Activated CD8-positive, alpha-beta memory T cell treated with anti-CD3 and anti-CD28 coated beads, Interleukin-2, amount 50 U/mL, for 1 hour (primary cell): Measurements from ENCODE around the gene NRXN3.

Experiments used
- DNase-seq: peaks from one replicate; pipeline ENCODE4 v3.0.0-alpha.2; 2020; ENCODE audit errors: extremely low read depth

NRXN3 gene

DNA sequence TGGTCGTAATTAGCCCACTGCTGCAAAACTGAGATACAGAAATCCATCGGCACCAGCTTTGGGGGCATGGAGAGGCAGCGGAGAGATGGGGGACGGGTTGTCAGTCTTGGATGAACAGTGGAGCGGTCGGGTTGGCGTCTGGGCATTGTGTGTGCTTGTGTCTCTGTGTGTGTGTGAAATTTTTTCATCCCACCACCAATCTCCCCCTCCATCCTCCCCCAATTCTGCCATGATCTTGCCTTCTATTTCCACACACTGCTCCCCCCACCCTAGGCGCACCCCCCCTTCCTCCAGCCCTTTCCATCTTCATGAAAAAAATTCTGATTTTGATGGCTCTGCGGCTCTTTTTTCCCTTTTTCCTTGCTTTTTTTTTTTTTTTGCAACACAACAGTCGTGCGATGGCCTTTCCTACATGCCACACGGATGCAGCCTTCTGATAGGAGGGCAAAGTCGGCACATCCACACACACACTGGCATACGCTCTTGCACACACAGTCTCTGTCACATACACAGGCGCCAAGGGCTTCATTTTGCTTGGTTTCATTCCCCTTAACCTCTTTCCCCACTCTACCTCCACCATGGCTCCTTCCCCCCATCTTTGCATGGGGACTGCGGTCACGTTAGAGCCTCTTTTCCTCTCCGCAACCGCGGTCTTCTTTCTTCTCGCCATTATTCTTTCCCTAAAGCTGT is 3.3 kb downstream of the NRXN3 start:
- DNase-seq = no peak

GRCh38 chr14:78175412-78175811 is 5.2 kb downstream of the NRXN3 start:
- DNase-seq = no peak

- no peak for DNase-seq
These were observed 7.9 kb downstream of the NRXN3 start for GRCh38 chr14:78178071-78178470.

DNA sequence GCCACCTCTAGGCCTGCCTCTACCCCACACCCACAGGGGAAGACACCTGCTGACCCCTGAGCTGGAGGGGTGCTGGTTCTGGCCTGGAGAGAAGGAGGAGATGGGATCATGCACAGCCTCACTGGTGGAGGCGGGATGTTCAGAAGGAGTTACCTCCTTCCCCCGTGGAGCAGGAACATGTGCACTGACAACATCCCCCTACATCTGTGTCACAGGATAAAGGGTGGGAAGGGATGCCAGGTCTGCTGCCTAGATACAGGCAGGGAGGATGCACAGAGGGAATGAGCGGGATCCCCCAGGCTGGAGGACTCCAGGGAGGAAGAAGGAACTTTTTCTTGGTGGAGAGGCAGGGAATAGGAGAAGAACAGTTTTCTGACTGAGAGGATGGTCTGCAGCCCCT is 8.8 kb downstream of the NRXN3 start:
- DNase-seq = no peak

DNA sequence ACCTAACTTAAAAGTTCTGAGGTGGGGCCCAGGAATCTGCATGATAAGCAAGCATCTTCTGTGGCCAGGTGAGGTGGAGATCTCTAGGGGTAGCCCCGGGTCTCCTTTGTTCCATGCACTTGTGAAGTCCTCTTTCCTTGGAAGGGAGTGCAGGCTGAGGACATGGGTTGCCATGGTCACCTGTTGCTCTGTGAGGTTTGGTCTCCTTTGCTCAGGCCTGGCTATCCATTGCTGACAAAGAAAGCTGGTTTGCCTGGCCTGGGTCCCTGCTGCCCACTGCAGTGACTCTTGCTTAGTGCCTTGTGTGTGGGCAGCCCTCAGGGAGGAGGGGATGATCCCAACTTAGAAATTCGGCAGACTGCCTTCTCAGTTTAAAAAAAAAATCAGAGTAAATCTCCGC is 11.1 kb downstream of the NRXN3 start:
- DNase-seq = no peak

DNA sequence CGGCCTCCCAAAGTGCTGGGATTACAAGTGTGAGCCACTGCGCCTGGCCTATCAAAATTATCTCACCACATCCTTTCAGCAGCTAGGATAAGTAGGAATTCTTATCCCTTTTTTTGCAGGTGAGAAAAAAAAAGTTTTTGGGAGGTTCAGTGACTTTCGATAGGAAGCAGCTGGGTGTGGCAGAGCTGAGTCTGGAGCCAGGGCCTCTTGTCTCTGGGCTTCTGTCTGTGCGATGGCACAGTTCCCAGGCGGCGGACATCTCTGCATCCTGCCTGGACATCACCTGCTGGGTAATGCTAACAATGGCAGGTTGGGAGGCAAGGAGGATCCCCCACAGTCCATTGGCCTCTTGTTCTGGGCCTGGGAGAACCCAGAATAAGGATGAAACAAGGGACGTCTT is 12.5 kb downstream of the NRXN3 start:
- DNase-seq = no peak

DNA sequence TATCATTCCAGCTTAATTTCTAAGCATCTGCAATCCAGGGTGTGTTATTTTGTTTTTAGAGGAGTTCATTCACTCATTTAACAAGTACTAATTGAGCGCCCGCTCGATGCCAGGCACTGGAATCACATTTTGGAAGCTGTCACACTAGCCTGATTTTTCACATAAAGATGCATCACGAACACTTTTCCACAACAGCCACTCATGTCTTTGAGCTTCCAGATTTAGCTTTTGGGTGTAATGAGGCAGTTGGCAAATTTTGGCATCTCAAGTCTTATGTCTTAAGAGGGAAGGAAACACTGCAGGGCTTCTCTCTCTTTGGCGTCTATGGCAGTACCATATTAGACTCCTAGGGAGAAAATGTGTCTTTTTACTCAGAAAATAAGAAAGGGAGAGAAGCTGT is 14.0 kb downstream of the NRXN3 start:
- no peak for DNase-seq

- no peak for DNase-seq
These were observed 16.1 kb downstream of the NRXN3 start for GRCh38 chr14:78186277-78186676.

GRCh38 chr14:78188882-78189281 is 18.7 kb downstream of the NRXN3 start:
- DNase-seq = no peak

GRCh38 chr14:78195431-78195830 is 25.3 kb downstream of the NRXN3 start:
- DNase-seq = no peak

GRCh38 chr14:78196323-78196722 is 26.1 kb downstream of the NRXN3 start:
- no peak for DNase-seq

DNA sequence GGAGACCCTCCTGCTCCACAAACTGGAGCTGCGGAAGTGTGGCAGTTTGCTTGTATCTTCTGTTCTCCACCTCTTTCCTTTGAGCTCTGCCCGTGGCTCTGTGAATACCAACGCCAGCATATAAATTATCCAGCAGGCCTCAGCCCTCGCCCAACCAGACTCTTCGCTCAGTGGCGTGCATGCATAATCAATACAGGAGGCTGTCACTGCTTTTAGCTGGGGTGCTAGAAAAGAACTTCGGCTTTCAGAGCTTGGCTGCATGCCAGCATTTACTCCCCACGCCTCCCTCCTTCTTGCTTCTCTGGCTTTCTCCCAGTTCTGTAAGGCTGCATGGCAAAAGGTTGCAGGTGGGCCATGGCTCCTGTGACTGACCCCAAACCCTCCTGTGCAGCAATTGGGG is 26.9 kb downstream of the NRXN3 start:
- no peak for DNase-seq

DNA sequence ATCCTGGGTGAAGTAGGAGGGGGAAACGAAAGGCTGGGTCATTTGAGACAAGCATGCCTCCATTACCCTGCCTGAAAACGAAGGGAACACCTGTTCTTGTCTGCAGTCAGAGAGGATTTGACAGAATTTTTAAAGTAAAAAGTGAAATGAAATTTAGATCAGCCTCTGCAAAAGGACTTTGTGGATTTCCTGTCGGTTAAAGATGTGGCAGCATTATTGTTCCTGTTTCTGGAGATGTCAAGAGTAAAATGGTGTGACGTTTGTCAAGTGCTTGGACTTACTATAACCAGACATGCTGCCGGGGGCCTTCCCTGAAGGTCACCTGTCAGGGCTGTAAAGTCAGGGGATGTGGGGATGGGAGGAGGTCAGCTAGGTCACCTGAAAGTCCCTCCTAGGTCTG is 32.0 kb downstream of the NRXN3 start:
- DNase-seq = no peak

- no peak for DNase-seq
These were observed 32.8 kb downstream of the NRXN3 start for GRCh38 chr14:78202976-78203375.

DNA sequence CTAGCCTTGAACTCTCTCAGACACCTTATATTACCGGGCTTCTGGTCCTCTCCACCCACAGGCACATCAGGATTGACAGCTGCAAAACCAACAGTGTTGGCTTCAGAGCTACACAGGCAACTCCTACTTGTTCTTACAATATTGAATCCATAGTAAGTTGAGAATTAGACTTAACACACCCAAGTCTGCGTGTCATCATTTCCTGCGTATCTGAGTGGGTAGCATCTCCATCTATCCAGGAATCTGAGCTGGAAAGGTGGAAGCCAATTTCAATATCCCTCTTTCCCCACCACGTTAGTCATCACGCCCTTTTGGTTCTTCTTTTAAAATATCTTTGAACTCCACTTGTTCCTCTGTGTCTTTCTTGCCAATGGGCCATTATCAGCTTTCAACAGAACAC is 37.2 kb downstream of the NRXN3 start:
- no peak for DNase-seq

- no peak for DNase-seq
These were observed 50.1 kb downstream of the NRXN3 start for GRCh38 chr14:78220273-78220672.

DNA sequence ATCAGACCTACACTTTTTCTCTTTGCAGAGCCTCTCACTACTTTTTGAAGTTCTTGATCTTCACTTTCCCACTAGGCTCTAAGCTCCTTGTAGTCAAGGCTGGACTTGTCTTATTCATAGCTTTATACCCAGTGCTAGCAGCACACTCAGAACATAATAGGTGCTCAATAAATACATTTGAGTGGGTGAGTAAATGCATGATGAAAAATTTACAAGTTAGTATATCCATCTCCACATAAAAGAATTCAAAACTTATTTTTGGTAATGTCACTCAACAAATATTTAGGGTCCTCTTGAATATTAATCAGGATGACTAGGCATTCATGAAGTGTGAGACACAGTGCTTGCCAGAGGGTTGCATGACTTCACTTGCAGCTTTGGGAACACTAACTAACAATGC is 52.6 kb downstream of the NRXN3 start:
- DNase-seq = no peak

DNA sequence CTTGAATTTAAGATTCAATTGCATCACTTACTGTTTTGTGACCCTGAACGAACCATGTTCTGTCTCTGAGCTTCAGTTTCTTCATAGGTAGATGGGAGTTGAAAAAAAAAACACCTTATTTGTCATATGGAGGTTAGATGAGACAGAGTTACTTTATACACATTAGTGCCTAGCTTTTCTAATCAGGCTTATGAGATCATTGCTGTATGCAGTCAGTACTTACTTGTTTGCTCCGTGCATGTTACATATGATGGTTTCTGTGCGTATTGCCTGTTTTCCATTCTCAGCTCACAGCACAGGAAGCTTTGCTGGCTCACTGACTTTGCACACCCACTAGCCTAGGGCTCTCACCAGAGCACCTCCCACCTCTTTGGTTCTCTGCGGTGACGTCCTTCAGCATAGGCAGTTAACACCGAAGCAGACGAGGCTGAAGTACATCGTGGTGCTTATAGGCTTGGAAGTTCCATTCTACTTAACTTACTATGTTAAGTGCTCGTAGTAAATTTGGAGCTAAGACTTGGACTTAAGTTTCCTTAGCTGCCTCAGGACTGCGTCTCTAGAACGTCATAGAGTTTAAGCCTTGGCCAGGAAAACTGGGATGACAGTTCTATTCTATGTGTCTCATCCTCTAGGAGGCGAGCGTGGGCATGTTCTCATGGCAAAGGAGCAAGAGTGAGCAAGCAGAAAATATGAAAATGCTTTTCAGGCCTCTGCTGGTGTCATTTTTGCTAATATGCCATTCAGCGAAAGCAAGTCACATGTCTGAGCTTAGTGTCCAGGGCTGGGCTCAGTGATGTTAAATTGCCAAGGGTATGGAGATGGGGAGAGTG is 57.3 kb downstream of the NRXN3 start:
- DNase-seq = no peak

- no peak for DNase-seq
These were observed 58.6 kb downstream of the NRXN3 start for GRCh38 chr14:78228702-78229327.

DNA sequence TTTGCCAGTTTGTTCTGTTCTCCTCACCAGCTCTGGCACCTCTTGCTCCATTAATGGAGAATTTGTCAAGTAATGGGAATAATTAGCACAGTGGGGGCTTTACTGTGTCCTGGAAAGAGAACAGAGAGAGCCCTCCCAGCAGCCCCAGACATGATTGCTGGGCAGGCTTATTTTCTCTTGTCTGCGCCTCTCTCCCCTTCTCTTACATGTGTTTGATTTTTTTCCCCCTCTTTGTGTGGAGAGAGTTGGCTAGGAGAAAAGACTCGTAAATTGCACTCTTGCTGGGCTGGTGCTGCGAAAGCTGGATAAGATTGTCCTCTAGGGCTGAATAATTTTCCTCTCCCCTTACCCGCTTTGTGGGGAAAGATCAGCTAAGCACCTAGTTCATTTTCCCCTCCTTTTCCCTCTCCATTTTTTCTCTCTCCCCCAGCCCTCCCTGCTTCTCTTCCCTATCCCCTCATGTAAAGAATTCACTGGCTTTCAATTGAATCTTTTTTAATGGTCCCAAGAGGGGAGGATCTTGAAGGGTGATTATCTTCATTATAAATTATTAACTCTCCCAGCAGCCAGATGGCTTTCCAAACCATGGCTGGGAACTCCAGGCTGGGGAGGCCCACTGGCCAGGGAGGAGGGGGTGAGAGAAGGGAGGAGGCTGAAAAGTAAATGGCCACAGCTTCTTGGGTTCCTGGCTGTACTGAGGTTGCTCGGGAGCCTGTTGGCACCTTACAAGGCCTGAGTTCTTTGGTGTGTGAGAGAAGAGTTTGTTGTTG is 62.2 kb downstream of the NRXN3 start:
- DNase-seq = no peak

GRCh38 chr14:78238141-78238540 is 68.0 kb downstream of the NRXN3 start:
- DNase-seq = no peak

GRCh38 chr14:78240567-78240966 is 70.4 kb downstream of the NRXN3 start:
- DNase-seq = no peak
